ENCODE measurements around the gene PSD. TPM values are rescaled to one million over a fixed set of nuclear protein-coding genes. Genes with fewer than 3 reads are reported as not detected.
A peak's percentile ranks its signal among the peaks of the same experiment; 100 is the strongest.

PSD gene
- total RNA-seq, 4 donors from 2014 or later, result 88.0 to 268 (median 108) TPM

GRCh38 chr10:102404361-102405107, 14.1 kb downstream of the PSD start:
- no peak for DNase-seq (ENCODE audit: extremely low spot score)
- H3K27me3 ChIP-seq, result peaks cover 0 to 20% (median 3%) of the 10 kb centered on the region in 4 donors
- H3K4me1 ChIP-seq, result peaks cover 9 to 95% (median 80%) of the 10 kb centered on the region in 4 donors
- H3K27ac ChIP-seq (replicated peaks in 1 of 4), result peak overlapping the region; percentile 85 to 99 (median 90)
- TF ChIP-seq, protein P1, sequence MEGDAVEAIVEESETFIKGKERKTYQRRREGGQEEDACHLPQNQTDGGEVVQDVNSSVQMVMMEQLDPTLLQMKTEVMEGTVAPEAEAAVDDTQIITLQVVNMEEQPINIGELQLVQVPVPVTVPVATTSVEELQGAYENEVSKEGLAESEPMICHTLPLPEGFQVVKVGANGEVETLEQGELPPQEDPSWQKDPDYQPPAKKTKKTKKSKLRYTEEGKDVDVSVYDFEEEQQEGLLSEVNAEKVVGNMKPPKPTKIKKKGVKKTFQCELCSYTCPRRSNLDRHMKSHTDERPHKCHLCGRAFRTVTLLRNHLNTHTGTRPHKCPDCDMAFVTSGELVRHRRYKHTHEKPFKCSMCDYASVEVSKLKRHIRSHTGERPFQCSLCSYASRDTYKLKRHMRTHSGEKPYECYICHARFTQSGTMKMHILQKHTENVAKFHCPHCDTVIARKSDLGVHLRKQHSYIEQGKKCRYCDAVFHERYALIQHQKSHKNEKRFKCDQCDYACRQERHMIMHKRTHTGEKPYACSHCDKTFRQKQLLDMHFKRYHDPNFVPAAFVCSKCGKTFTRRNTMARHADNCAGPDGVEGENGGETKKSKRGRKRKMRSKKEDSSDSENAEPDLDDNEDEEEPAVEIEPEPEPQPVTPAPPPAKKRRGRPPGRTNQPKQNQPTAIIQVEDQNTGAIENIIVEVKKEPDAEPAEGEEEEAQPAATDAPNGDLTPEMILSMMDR (IDR thresholded peaks at IDR 0.05), result no peak
- intact Hi-C loops (cut with DNase I), result no loop called here
- H3K36me3 ChIP-seq, result peaks cover 0 to 45% (median 33%) of the 10 kb centered on the region in 4 donors
- H3K4me3 ChIP-seq, result no peak overlapping the region
- WGBS, result 75% methylated on average over 12 of the region's 17 CpGs
- no peaks in the 10 kb centered on the region for H3K9me3 ChIP-seq

DNA sequence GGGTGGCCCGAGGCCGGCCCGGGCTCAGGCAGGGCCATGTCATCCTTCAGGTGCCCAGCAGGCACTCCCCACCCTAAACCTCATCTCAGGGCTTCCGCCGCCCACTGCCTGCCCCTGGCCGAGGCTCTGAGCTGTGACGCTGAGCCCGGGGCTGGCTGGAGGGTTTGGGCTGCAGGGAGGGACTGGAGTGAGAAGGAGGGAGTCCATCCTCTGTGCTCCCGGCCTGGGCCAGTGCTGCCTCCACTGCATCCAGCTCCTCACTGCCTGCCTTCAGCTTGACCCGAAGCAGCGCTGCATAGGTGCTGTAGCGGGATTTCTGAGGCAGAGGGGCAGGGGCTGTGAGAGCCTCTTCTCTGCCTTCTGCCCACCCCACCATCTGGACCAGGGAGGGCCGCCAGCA, 15.5 kb downstream of the PSD start:
- intact Hi-C loops (cut with DNase I), result no loop called here
- Histone ChIP-seq H3K4me3 (no peak overlapping the region), H3K27ac (replicated peaks in 1 of 4) (peak overlapping the region; percentile 74 to 99 (median 94)), H3K4me1 (peaks cover 11 to 96% (median 81%) of the 10 kb centered on the region in 4 donors), H3K9me3 (no peaks in the 10 kb centered on the region), H3K36me3 (peaks cover 0 to 52% (median 36%) of the 10 kb centered on the region in 4 donors), H3K27me3 (peaks cover 0 to 9% (median 0%) of the 10 kb centered on the region in 4 donors)
- TF ChIP-seq POLR2A (IDR thresholded peaks at IDR 0.05; ENCODE audit: low read depth), result no peak
- TF ChIP-seq POLR2AphosphoS5 (IDR thresholded peaks at IDR 0.05), result no peak
- TF ChIP-seq, protein P1 (IDR thresholded peaks at IDR 0.05), result no peak
- TF ChIP-seq EP300 (IDR thresholded peaks at IDR 0.05), result no peak
- DNase-seq (ENCODE audit: extremely low spot score), result no peak
- WGBS, result no CpG with 5 or more reads among the region's 13 CpGs

- Histone ChIP-seq H3K4me3 (no peak overlapping the region), H3K4me1 (peaks cover 11 to 96% (median 80%) of the 10 kb centered on the region in 4 donors), H3K27ac (replicated peaks in 1 of 4) (peak overlapping the region; percentile 74 to 99 (median 94)), H3K36me3 (peaks cover 0 to 58% (median 40%) of the 10 kb centered on the region in 4 donors), H3K9me3 (no peaks in the 10 kb centered on the region), H3K27me3 (peaks cover 0 to 3% (median 0%) of the 10 kb centered on the region in 4 donors)
- intact Hi-C loops (cut with DNase I), result no loop called here
- no peak for TF ChIP-seq EP300 (IDR thresholded peaks at IDR 0.05)
- TF ChIP-seq POLR2A (IDR thresholded peaks at IDR 0.05; ENCODE audit: low read depth), result no peak
- TF ChIP-seq, protein P1 (IDR thresholded peaks at IDR 0.05), result no peak
- TF ChIP-seq POLR2AphosphoS5 (IDR thresholded peaks at IDR 0.05), result no peak
- no peak for DNase-seq (ENCODE audit: extremely low spot score)
- WGBS, result 77% methylated on average over 4 of the region's 5 CpGs
These were observed 16.1 kb downstream of the PSD start for GRCh38 chr10:102402512-102402896.

GRCh38 chr10:102401735-102402511, 16.7 kb downstream of the PSD start:
- Histone ChIP-seq H3K4me1 (peaks cover 14 to 98% (median 83%) of the 10 kb centered on the region in 4 donors), H3K4me3 (no peak overlapping the region), H3K27ac (replicated peaks in 1 of 4) (peak overlapping the region; percentile 74 to 99 (median 94)), H3K27me3 (no peaks in the 10 kb centered on the region), H3K9me3 (no peaks in the 10 kb centered on the region), H3K36me3 (peaks cover 0 to 64% (median 46%) of the 10 kb centered on the region in 4 donors)
- DNase-seq (ENCODE audit: extremely low spot score), result no peak
- peak; percentile 56 to 80 for TF ChIP-seq POLR2AphosphoS5 (IDR thresholded peaks at IDR 0.05)
- TF ChIP-seq, protein P1 (IDR thresholded peaks at IDR 0.05), result no peak
- intact Hi-C loops (cut with DNase I), result no loop called here
- WGBS, result 64% methylated on average over 12 of the region's 18 CpGs
